C4-2B (cell line): ENCODE data around the gene CST7.

ENCODE experiments used
- H3K27ac ChIP-seq: fragments of 450-650 bp; 2 replicates; pipeline ENCODE4 v1.5.1; 2017
- ZFX ChIP-seq: fragments of 450-650 bp; IDR thresholded peaks from 2 replicates; pipeline ENCODE4 v1.6.1; 2017
- TF ChIP-seq, protein P1 (sequence below): fragments of 450-650 bp; conservative IDR thresholded peaks from 2 replicates; pipeline ENCODE4 v1.5.1; 2017; ENCODE audit warnings: mild to moderate bottlenecking

The CST7 gene

GRCh38 chr20:24956001-24956841, 7.2 kb downstream of the CST7 start:
- H3K27ac ChIP-seq, result no peak overlapping the region
- no peak for TF ChIP-seq ZFX
- TF ChIP-seq, protein P1, sequence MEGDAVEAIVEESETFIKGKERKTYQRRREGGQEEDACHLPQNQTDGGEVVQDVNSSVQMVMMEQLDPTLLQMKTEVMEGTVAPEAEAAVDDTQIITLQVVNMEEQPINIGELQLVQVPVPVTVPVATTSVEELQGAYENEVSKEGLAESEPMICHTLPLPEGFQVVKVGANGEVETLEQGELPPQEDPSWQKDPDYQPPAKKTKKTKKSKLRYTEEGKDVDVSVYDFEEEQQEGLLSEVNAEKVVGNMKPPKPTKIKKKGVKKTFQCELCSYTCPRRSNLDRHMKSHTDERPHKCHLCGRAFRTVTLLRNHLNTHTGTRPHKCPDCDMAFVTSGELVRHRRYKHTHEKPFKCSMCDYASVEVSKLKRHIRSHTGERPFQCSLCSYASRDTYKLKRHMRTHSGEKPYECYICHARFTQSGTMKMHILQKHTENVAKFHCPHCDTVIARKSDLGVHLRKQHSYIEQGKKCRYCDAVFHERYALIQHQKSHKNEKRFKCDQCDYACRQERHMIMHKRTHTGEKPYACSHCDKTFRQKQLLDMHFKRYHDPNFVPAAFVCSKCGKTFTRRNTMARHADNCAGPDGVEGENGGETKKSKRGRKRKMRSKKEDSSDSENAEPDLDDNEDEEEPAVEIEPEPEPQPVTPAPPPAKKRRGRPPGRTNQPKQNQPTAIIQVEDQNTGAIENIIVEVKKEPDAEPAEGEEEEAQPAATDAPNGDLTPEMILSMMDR, result no peak

DNA sequence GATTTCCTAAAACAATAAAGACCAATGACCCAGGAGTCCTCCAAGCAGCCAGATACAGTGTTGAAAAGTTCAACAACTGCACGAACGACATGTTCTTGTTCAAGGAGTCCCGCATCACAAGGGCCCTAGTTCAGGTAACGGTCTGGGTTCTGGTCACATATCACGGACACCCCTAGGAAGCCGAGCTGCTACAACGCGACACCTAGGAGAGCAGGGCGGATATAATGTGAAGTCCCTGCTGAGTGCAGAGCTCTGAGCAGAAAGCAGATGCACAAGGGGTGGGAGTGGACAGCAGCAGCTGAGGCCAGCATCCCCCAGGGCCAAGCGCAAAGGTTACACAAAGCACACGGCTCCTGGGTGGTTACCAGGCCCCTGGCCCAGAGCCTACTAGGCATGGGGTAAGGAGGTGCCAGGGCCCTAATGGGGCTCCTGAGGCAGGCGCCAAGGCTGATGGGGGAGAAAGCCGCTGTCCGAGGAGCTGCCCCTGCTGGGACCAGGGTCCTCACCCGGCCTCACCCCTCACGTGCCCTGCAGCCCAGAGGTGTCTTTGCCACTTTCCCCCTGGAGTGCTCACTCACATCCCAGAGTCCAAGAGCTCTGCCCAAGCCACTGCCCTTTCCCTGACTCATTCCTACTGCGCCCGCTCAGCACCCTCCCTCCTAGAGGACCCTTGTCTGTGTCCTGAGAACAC, 8.4 kb downstream of the CST7 start:
- H3K27ac ChIP-seq, result no peak overlapping the region
- TF ChIP-seq, protein P1, result no peak
- no peak for TF ChIP-seq ZFX

- TF ChIP-seq, protein P1, result no peak
- H3K27ac ChIP-seq, result no peak overlapping the region
These were observed 9.7 kb downstream of the CST7 start for GRCh38 chr20:24958506-24959385.

GRCh38 chr20:24959591-24960301, 10.7 kb downstream of the CST7 start:
- H3K27ac ChIP-seq, result no peak overlapping the region
- no peak for TF ChIP-seq ZFX
- TF ChIP-seq, protein P1, result no peak

GRCh38 chr20:24960302-24960801, 11.3 kb downstream of the CST7 start:
- TF ChIP-seq, protein P1, result no peak
- TF ChIP-seq ZFX, result no peak
- H3K27ac ChIP-seq, result no peak overlapping the region

GRCh38 chr20:24960861-24961260, 11.8 kb downstream of the CST7 start:
- TF ChIP-seq, protein P1, result no peak
- no peak for TF ChIP-seq ZFX

More at GRCh38 chr20:24960861-24961260, 11.8 kb downstream of the CST7 start:
- H3K27ac ChIP-seq, result no peak overlapping the region
